Suprapubic skin (tissue), 4 donors: Measurements from ENCODE around the gene COA8. TPM values are rescaled to one million over a fixed set of nuclear protein-coding genes. Genes with fewer than 3 reads are reported as not detected.

Source experiments
- DNase-seq, 2 donors: peaks; one replicate each; pipeline ENCODE4 v3.0.0-alpha.2; 2019; ENCODE audit warnings: low spot score in 2 of 2
- H3K27ac ChIP-seq: fragments of 200-600 bp; sonication (generic); one replicate; pipeline ENCODE4 v1.5.1; 2019
- H3K27me3 ChIP-seq: fragments of 200-600 bp; sonication (generic); one replicate; pipeline ENCODE4 v1.5.1; 2019
- H3K36me3 ChIP-seq: fragments of 200-600 bp; sonication (generic); one replicate; pipeline ENCODE4 v1.5.1; 2019
- H3K4me1 ChIP-seq: fragments of 200-600 bp; sonication (generic); one replicate; pipeline ENCODE4 v1.5.1; 2019
- H3K4me3 ChIP-seq: fragments of 200-600 bp; sonication (generic); one replicate; pipeline ENCODE4 v1.5.1; 2019; ENCODE audit warnings: mild to moderate bottlenecking
- H3K9me3 ChIP-seq: fragments of 200-600 bp; sonication (generic); one replicate; pipeline ENCODE4 v1.5.1; 2019
- EP300 ChIP-seq: sonication (generic); formaldehyde crosslinking; IDR thresholded peaks from one replicate; pipeline ENCODE4 v1.6.1; 2017; ENCODE audit warnings: antibody characterized with exemption
- POLR2A ChIP-seq, 2 donors: fragments of 450-650 bp; IDR thresholded peaks; one replicate each; pipeline ENCODE4 v1.6.1; 2017; ENCODE audit warnings: antibody characterized with exemption in 2 of 2, mild to moderate bottlenecking in 2 of 2, moderate library complexity in 2 of 2
- POLR2AphosphoS5 ChIP-seq, 3 donors: sonication (generic); formaldehyde crosslinking; IDR thresholded peaks; one replicate each; pipeline ENCODE4 v1.6.1; 2017; ENCODE audit warnings: antibody characterized with exemption in 3 of 3
- WGBS: methylation state at CpG from one replicate; pipeline ENCODE4 v1.1.5; 2018; 5-methylcytosine and 5-hydroxymethylcytosine counted together
- total RNA-seq, 4 donors: library from RNA; depleted of rRNA; stranded (reverse); fragments of >200 nt; gene quantifications; one replicate each; pipeline ENCODE4 v1.1.0, GENCODE V29; 2016
- TF ChIP-seq, protein P1 (sequence below), 2 donors: fragments of 200-600 bp in 1 of 2; fragments of 450-650 bp in 1 of 2; sonication (generic) in 1 of 2; IDR thresholded peaks; one replicate each; pipeline ENCODE4 v1.5.1; 2016 to 2019; ENCODE audit warnings: antibody characterized with exemption in 2 of 2, mild to moderate bottlenecking in 1 of 2, moderate library complexity in 1 of 2

COA8 gene
- total RNA-seq, 4 donors from 2014 or later = 17.1 to 30.3 (median 21.9) TPM

DNA sequence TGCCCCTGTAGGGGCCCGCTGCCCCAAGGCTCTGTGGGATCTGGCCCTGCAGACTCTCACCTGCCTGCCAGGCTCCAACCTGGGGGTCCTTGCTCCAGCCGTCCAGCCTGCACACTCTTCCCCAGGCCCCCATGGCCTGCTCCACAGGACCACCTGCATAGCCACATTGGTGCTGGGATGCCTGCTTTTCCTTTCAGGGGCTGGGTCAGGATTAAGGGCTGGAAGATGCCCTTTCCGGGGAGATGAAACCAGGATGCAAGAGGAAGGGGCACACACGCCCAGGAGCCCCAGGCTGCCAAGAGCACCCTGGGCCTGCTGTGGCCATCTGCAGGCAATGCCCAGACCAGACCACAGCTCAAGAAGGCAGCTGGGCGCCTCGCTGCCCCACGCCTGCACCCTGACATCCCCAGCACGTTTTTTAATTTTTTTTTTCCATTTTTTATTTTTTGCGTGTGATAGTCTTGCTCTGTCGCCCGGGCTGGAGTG is 15.3 kb upstream of the COA8 start:
- TF ChIP-seq, protein P1, sequence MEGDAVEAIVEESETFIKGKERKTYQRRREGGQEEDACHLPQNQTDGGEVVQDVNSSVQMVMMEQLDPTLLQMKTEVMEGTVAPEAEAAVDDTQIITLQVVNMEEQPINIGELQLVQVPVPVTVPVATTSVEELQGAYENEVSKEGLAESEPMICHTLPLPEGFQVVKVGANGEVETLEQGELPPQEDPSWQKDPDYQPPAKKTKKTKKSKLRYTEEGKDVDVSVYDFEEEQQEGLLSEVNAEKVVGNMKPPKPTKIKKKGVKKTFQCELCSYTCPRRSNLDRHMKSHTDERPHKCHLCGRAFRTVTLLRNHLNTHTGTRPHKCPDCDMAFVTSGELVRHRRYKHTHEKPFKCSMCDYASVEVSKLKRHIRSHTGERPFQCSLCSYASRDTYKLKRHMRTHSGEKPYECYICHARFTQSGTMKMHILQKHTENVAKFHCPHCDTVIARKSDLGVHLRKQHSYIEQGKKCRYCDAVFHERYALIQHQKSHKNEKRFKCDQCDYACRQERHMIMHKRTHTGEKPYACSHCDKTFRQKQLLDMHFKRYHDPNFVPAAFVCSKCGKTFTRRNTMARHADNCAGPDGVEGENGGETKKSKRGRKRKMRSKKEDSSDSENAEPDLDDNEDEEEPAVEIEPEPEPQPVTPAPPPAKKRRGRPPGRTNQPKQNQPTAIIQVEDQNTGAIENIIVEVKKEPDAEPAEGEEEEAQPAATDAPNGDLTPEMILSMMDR (IDR thresholded peaks at IDR 0.05) = no peak
- TF ChIP-seq POLR2AphosphoS5 (IDR thresholded peaks at IDR 0.05) (no peak), POLR2A (IDR thresholded peaks at IDR 0.05) (no peak), EP300 (no peak)
- no peak overlapping the region for H3K27ac ChIP-seq
- H3K27me3 ChIP-seq = no peaks in the 10 kb centered on the region
- 79% methylated on average over 9 of the region's 11 CpGs for WGBS
- H3K4me1 ChIP-seq = peaks cover 85% of the 10 kb centered on the region
- no peaks in the 10 kb centered on the region for H3K36me3 ChIP-seq
- no peak overlapping the region for H3K4me3 ChIP-seq
- H3K9me3 ChIP-seq = no peaks in the 10 kb centered on the region
- DNase-seq = peak in 1 of 2 donors; percentile 64

DNA sequence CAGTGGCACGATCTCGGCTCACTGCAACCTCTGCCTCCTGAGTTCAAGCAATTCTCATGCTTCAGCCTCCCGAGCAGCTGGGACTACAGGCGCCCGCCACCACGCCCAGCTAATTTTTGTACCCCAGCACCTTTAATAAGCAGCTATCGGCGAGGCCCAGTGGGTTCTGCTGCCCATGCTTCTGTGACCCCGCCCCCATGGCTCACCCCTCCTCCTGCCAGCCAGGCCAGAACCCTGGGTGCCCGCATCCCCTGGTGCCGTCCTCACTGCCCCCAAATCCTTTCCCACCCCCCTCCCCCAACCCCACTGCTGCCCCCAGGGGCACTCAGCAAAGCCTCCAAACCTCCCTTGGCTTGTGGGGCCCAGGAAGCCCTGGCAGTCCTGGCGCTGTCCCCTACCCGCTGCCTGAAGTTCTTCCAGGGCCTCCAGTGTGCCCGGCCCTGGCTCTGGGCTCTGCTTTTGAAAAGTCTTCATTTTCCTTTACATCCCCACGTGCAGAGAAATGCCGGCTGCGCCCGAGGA is 14.8 kb upstream of the COA8 start:
- H3K4me3 ChIP-seq = no peak overlapping the region
- H3K27me3 ChIP-seq = no peaks in the 10 kb centered on the region
- no peak for TF ChIP-seq POLR2A (IDR thresholded peaks at IDR 0.05)
- TF ChIP-seq, protein P1 (IDR thresholded peaks at IDR 0.05) = no peak
- no peak for TF ChIP-seq EP300
- no peak for TF ChIP-seq POLR2AphosphoS5 (IDR thresholded peaks at IDR 0.05)
- no peaks in the 10 kb centered on the region for H3K36me3 ChIP-seq
- no peaks in the 10 kb centered on the region for H3K9me3 ChIP-seq
- DNase-seq = peak in 1 of 2 donors; percentile 74
- WGBS = 82% methylated on average over 18 of the region's 18 CpGs
- H3K4me1 ChIP-seq = peaks cover 85% of the 10 kb centered on the region
- H3K27ac ChIP-seq = no peak overlapping the region

DNA sequence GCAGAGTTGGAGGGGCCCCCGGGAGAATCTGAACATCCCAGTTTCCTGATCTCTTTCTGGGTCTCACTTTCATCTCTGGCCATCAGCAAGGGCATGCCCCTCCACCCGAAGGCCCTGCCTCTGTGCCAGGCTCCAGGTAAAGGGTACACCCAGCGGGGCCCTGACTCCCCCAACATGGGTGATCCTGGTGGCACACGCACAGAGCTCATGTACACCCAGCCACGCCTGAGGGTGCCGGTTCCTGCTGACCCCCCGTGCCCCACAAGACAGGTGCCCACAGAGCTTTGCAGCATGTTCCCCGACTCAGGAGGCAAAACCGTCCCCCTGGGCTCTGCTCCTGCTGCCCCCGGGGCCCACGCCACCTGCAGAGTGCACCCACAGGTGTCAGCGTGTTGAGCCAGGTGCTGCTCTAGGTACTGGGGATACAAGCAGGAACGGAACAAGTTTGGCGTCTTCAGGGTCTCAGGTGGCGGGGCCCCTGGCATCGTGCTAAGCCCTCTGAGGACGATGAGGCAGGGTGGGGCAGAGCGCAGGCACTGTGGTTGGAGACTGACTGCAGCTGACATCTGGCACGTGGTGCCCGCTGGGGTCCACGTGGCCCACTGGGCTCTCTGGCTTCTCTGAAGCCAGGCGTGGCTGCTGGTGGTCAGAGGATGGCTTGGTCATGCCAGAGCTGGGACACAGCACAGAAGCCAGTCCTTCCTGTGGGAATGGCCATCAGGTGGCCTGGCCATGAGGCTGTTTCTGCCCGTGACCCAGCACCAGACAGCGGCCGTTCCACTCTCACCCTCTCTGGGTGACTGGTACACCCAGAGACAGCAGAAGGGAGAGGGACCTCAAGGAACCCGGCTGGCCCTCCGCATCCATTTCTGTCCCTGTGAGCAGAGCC is 14.1 kb upstream of the COA8 start:
- Histone ChIP-seq H3K9me3 (no peaks in the 10 kb centered on the region), H3K4me3 (no peak overlapping the region), H3K27ac (no peak overlapping the region), H3K4me1 (peaks cover 80% of the 10 kb centered on the region), H3K27me3 (no peaks in the 10 kb centered on the region), H3K36me3 (no peaks in the 10 kb centered on the region)
- TF ChIP-seq POLR2AphosphoS5 (IDR thresholded peaks at IDR 0.05) (no peak), POLR2A (IDR thresholded peaks at IDR 0.05) (no peak), EP300 (no peak)
- TF ChIP-seq, protein P1 (IDR thresholded peaks at IDR 0.05) = no peak
- peak in 1 of 2 donors; percentile 77 for DNase-seq
- 61% methylated on average over 13 of the region's 27 CpGs for WGBS

DNA sequence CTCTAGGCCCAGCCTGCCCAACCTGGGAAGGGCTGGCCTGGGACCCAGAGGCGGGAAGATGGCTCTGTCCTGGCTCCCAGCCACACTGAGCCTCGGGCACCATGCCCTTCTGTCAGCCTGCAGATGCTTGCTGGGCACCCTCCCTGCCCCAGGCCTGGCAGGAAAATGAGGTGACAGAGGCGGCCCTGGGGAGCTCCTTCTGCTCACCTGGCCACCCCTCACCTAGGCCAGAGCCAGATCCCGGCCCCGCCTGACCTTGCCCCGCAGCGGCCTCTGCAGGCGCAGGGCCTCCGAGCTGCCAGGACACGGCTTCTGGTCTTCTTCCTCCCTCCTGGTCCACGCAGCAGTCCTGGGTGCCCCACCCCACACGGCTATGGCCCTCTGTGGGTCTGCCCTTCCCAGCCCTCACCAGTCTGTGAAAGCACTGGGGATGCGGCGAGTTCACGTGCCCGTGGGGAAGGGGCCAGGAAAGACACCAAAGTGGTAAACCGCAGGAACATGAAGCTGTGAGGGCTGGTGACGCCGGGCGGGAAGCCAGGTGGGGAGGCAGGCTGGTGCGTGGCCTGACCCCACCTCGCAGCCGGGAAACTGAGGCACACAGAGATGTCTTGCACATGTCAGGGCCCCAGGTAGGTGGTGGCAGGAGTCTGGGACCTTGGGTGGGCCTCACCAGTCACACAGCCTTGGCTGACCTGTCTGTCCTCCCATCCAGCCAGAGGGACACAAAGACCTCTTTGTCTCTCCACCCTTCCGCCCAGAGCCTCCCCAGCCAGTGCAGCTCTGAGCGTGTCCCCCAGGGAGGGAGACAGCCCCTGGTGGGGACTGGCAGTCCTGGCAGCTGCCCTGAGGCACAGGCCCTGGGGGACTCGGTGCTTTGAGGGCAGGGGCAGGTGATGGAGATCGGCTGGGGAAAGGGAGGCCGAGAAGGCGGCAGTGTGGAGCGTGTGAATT is 13.1 kb upstream of the COA8 start:
- peak; percentile 68 to 78 for DNase-seq
- no peak overlapping the region for H3K4me3 ChIP-seq
- H3K9me3 ChIP-seq = no peaks in the 10 kb centered on the region
- H3K36me3 ChIP-seq = no peaks in the 10 kb centered on the region
- TF ChIP-seq POLR2AphosphoS5 (IDR thresholded peaks at IDR 0.05) = no peak
- TF ChIP-seq, protein P1 (IDR thresholded peaks at IDR 0.05) = no peak
- TF ChIP-seq POLR2A (IDR thresholded peaks at IDR 0.05) = no peak
- no peak for TF ChIP-seq EP300
- H3K4me1 ChIP-seq = peaks cover 71% of the 10 kb centered on the region
- H3K27me3 ChIP-seq = no peaks in the 10 kb centered on the region
- peak overlapping the region; percentile 75 for H3K27ac ChIP-seq
- 57% methylated on average over 25 of the region's 30 CpGs for WGBS
